A673 (cell line): ENCODE results near the gene AGAP1. TPM values are rescaled to one million over a fixed set of nuclear protein-coding genes. Genes with fewer than 3 reads are reported as not detected.

Experiments
- BruUV-seq: library from RNA; stranded (reverse); fragments of 400-500 nt; replicated peaks from 2 replicates; lab custom pipeline; 2021; lab: Mats Ljungman, UMichigan
- CTCF ChIA-PET: fragments of 300-600 bp; sonication (Branson Sonifier 250); formaldehyde crosslinking; loops from one replicate; lab custom pipeline; 2022; ENCODE audit warnings: antibody characterized with exemption; lab: Charles Lee
- POLR2A ChIA-PET: fragments of 300-600 bp; sonication (Branson Sonifier 250); formaldehyde crosslinking; loops from one replicate; lab custom pipeline; 2022; ENCODE audit warnings: antibody characterized with exemption; ENCODE audit not compliant: low non-redundant PET; lab: Charles Lee
- DNase-seq: peaks from one replicate; pipeline ENCODE4 v3.0.0-alpha.2; 2015; ENCODE audit warnings: low spot score
- H3K27ac ChIP-seq: fragments of 200-600 bp; sonication (generic); 2 replicates; pipeline ENCODE4 v1.5.1; 2016; ENCODE audit warnings: mixed run types, low read depth, mild to moderate bottlenecking, mixed read lengths, antibody characterized with exemption, low read length; ENCODE audit not compliant: poor library complexity, severe bottlenecking
- H3K27me3 ChIP-seq: fragments of 200-600 bp; sonication (generic); replicated peaks from 2 replicates; pipeline ENCODE4 v1.6.1; 2017; ENCODE audit warnings: mixed run types, low read depth, mild to moderate bottlenecking, mixed read lengths, antibody characterized with exemption, low read length; ENCODE audit not compliant: insufficient read depth, poor library complexity
- H3K36me3 ChIP-seq: fragments of 200-600 bp; sonication (generic); 2 replicates; pipeline ENCODE4 v1.6.1; 2016; ENCODE audit warnings: mixed run types, mild to moderate bottlenecking, mixed read lengths, antibody characterized with exemption, low read length; ENCODE audit not compliant: insufficient read depth, poor library complexity, severe bottlenecking
- H3K4me1 ChIP-seq: fragments of 200-600 bp; sonication (generic); 2 replicates; pipeline ENCODE4 v1.6.1; 2017; ENCODE audit warnings: mixed run types, mild to moderate bottlenecking, mixed read lengths, antibody characterized with exemption, low read length; ENCODE audit not compliant: insufficient read depth, poor library complexity, severe bottlenecking
- H3K4me3 ChIP-seq: fragments of 200-600 bp; sonication (generic); 2 replicates; pipeline ENCODE4 v1.5.1; 2016; ENCODE audit warnings: low read depth, mixed run types, mild to moderate bottlenecking, mixed read lengths, low read length; ENCODE audit not compliant: poor library complexity, severe bottlenecking
- H3K9me3 ChIP-seq: fragments of 200-600 bp; sonication (generic); 2 replicates; pipeline ENCODE4 v1.6.1; 2016; ENCODE audit warnings: mixed run types, low read depth, mild to moderate bottlenecking, mixed read lengths, antibody characterized with exemption, low read length; ENCODE audit not compliant: poor library complexity, severe bottlenecking
- CTCF ChIP-seq: fragments of 300-800, 200-600 bp; sonication (generic); conservative IDR thresholded peaks from 2 replicates; pipeline ENCODE4 v1.5.1; 2017; ENCODE audit warnings: low read depth, mild to moderate bottlenecking, antibody characterized with exemption, low read length, moderate library complexity, mixed read lengths
- EZH2 ChIP-seq: fragments of 200-600 bp; sonication (generic); IDR thresholded peaks from 2 replicates; pipeline ENCODE4 v1.6.1; 2017; ENCODE audit warnings: borderline replicate concordance, low read depth, mild to moderate bottlenecking, mixed read lengths, antibody characterized with exemption, low read length; ENCODE audit not compliant: poor library complexity, severe bottlenecking
- intact Hi-C: fragments of 100-400 bp; cut with micrococcal nuclease; formaldehyde crosslinking; loops from one replicate; pipeline ENCODE4 v1.10.0; 2022; ENCODE audit not compliant: unreplicated experiment
- total RNA-seq: library from RNA; stranded (reverse); gene quantifications from 2 replicates; pipeline ENCODE4 v1.2.3, GENCODE V29; 2021

Gene AGAP1
- total RNA-seq, 1 experiment from 2014 or later: 25.3 TPM

- no TSS peak for BruUV-seq
- Histone ChIP-seq H3K9me3 (peaks cover 5% of the 10 kb centered on the region), H3K4me3 (no peak overlapping the region), H3K4me1 (no peaks in the 10 kb centered on the region), H3K27me3 (no peaks in the 10 kb centered on the region), H3K27ac (no peak overlapping the region), H3K36me3 (no peaks in the 10 kb centered on the region)
- no peak for DNase-seq
- ChIA-PET POLR2A (no interaction called here), CTCF (no interaction called here)
- intact Hi-C loops: no loop called here
- TF ChIP-seq EZH2 (no peak), CTCF (no peak)
These were observed 374.8 kb downstream of the AGAP1 start for GRCh38 chr2:235868645-235869044.

- POLR2A ChIA-PET: interaction anchor here (0.6 kb wide), 1 partner anchor 10 kb away, joined by 4 read pairs; no protein-coding TSS in a partner anchor
- Histone ChIP-seq H3K4me1 (no peaks in the 10 kb centered on the region), H3K4me3 (no peak overlapping the region), H3K27ac (no peak overlapping the region), H3K9me3 (peaks cover 5% of the 10 kb centered on the region), H3K36me3 (no peaks in the 10 kb centered on the region), H3K27me3 (no peaks in the 10 kb centered on the region)
- DNase-seq: no peak
- intact Hi-C loops: no loop called here
- BruUV-seq: no TSS peak
- TF ChIP-seq CTCF (no peak), EZH2 (no peak)
- CTCF ChIA-PET: no interaction called here
These were observed 376.7 kb downstream of the AGAP1 start for GRCh38 chr2:235870515-235870914.

DNA sequence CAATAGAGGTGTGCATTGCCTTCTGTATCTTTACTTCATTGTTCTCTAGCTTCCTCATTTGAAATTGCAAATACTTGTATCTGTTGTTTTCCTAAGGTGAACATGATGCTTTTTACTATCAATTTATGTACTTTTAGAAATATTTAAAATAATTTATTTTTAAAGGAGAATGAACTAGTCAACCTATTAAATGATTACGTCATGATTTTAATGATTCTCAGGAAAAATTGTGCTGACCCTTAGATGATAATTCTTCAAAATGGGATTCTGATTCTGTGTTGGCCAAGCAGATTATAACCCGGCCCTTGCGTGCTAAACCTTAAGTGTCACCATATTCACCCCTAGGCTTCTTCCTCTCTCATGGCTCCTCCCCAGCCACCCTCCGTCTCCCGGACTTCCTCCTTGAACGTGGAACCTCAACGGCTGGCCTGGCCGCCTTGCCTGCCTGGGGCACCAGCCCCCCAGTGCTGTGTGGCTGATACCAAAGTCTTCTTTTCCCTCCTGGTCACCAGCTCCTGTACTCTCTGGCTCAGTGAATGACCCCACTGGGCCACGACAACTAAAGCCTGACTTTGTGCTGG, 382.3 kb downstream of the AGAP1 start:
- intact Hi-C loops: no loop called here
- CTCF ChIA-PET: no interaction called here
- Histone ChIP-seq H3K36me3 (no peaks in the 10 kb centered on the region), H3K4me1 (no peaks in the 10 kb centered on the region), H3K27ac (no peak overlapping the region), H3K9me3 (no peaks in the 10 kb centered on the region), H3K27me3 (no peaks in the 10 kb centered on the region), H3K4me3 (no peak overlapping the region)
- no TSS peak for BruUV-seq
- POLR2A ChIA-PET: no interaction called here
- no peak for DNase-seq
- no peak for TF ChIP-seq CTCF
- TF ChIP-seq EZH2: no peak
